Kidney capillary endothelial cell (primary cell): Measurements from ENCODE around the gene TMX3.

Experiments used
- DNase-seq: peaks from one replicate; pipeline ENCODE4 v3.0.0-alpha.2; 2018; ENCODE audit warnings: low spot score

Gene TMX3, protein sequence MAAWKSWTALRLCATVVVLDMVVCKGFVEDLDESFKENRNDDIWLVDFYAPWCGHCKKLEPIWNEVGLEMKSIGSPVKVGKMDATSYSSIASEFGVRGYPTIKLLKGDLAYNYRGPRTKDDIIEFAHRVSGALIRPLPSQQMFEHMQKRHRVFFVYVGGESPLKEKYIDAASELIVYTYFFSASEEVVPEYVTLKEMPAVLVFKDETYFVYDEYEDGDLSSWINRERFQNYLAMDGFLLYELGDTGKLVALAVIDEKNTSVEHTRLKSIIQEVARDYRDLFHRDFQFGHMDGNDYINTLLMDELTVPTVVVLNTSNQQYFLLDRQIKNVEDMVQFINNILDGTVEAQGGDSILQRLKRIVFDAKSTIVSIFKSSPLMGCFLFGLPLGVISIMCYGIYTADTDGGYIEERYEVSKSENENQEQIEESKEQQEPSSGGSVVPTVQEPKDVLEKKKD

DNA sequence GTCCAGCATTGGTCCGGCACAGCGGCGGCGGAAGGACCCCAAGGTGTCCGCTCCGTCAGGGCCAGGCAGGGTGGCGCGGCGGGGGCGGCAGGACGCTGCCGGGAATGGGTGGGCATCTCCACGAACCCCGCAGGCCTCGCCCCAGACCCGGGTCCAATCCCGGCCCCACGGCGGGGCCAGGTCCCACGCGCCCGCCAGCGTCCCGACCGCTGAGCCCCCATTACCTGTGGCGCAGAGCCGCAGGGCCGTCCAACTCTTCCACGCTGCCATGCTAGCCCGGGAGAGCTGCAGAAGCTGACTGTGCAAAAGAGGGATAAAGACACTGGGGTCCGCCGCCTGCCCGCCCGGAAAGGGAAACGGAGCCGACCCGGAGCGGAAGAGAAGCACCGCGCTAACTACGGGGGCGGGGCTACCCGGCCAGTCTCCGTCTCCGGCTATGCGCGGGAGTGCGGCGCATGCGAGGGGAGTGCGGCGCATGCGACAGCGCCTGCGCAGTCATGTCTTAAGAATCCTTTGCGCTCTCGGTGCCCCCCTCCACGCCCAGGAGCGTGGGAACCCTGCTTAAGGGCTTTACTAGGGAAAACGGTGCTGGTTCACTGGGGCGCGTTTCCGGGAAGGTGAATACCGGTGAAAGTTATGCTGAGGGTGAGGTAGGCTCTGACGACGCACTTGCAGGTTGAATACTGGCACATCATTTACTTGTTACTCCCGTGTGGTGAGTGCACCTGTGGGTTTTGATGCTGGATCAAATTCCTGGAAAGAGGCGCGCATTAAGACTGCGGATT is at the start of gene TMX3:
TMX3 (minus strand) TSS at position 397 of the 785 bp plus-strand sequence; CDS start at position 270, 127 bp downstream.
- DNase-seq = peak; percentile 92

DNA sequence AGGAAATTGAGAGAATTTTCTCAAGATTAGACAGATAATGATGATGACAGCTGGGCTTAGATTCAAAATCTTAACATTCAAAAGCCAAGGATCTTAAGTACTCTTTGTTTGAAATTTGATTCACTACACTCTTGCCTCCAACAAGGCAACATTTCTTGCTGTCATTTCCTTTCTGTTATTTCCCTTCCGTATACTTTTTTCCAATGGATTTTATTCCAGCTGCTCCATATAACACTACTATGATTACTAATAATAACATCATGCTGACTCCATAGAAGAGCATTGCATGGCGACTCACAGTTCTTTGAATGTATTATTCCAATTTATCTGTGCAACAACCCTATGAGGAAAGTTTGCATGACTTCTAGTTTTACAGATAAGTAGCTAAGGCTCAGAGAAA is 49.1 kb upstream of the TMX3 start:
- DNase-seq = peak; percentile 33

DNA sequence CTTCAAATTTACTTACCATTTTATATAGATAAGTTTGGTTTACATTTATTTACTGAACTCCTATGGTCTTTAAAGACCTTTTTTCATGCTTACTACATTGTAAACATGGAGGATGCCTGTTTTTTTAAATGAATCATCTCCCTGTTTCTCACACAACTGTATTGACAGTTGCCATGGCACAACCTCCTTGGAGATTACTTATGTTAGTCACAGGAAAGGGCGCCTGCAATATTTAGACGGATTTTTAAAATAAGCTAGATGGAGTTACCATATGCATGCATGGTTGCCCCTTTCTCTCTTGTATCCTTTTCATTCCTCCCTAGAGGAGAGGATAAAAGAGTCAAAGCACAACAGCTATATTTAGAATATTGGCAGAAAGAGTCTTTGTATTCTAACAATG is 48.2 kb upstream of the TMX3 start:
- peak; percentile 16 for DNase-seq

DNA sequence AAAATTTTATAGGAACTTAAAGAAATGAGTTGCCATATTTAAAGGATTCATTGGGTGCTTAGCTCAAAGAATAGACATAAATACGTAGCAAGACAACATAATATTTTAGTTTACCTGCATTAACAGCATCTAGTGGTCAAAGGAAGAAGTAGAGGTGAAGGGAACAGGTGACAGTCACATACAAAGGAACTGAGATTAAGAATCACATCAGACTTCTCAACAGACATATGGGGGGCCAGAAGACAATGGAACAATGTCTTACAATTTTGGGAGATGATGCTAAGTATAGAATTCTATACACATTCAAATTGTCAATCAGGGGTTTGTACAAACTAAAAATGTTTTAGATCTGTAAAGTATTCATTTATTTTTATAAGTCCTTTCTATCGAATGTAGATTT is 44.4 kb upstream of the TMX3 start:
- no peak for DNase-seq

DNA sequence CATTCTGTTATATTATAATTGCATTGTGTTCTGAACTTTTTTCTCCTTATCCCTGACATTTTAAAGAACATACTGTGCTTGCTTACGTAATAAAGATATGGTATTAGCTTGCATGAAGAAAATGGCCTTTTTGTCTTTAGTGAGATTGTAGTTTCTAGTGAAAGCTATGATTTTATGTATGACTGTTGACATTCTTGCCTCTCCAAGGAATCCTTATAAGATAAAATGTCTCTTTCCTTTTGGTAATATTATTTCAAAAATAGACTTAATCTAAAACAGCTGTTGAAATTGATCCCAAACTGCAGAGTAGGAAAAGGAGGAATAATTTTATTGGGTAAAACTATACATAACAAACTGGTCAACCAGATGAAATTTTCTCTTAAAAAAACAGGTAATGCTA is 42.2 kb upstream of the TMX3 start:
- no peak for DNase-seq

DNA sequence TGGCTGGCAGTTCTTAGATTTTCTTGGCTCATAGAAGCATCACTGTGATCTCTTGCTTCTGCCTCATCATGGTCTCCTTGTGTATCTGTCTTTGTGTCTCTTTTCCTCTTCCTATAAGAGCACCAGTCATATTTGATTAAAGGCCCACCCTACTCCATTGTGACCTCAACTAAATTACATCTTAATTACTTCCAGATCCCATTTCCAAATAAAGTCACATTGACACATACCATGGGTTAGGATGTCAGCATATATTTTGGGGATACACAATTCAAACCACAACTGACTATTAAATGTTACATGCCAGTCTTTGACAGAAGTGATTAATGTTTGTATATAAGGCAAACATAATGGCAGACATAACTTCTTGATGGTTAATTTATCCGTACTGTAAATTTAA is 27.3 kb upstream of the TMX3 start:
- DNase-seq = no peak

DNA sequence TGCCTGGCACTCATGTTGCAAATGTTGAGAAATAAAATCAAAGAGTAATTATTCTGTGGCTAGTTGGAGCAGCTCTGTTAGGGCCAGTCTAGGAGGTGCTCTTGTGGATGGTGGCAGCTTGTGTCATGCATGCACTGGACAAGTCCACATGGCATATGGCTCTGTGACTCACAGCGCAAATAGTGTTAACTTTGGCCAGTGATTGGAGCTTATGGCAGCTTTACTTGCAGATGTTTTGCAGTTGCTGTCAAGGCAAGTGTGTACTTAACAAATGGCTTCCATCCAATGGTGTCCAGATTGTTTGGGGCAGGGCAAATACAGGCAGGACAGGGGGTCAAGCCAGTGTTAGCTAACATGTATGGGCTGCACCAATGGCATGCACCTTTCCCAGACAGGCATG is 26.1 kb upstream of the TMX3 start:
- no peak for DNase-seq

DNA sequence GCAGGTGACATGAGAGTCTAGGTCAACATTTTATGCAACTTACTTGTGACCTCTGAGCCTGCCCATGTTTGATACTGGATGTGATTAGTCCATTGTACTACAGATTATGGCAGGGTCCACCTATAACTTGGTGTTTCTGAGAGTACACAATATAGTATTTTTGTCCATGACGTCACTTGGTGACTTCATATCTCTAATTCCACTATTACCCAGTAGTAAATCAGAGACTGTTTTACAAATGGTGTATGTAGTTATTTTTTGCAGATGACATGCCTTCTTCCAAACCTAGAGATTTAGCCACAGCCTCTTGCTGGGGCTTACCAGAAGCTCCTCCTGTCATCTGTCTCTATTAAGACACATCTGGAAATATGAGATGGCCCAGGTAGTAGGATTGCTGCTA is 24.6 kb upstream of the TMX3 start:
- DNase-seq = no peak

DNA sequence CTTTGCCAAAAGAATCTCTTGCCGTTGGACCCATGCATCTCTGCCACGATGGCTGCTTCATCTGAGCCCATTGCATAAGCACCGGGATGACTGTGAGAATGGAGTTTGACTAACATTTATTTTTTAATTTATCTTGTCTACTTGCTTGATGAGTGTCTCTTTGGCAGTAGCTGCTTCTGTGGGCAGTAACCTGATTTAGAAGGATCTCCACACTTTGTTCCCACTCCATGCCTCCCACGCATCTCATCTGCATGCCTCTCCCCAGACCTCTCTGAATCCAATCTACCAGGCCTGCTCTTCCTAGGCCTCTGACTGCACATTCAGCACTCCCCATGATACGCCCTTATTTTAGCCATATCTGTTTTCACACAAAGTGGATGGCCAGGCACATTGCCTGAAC is 23.7 kb upstream of the TMX3 start:
- no peak for DNase-seq

DNA sequence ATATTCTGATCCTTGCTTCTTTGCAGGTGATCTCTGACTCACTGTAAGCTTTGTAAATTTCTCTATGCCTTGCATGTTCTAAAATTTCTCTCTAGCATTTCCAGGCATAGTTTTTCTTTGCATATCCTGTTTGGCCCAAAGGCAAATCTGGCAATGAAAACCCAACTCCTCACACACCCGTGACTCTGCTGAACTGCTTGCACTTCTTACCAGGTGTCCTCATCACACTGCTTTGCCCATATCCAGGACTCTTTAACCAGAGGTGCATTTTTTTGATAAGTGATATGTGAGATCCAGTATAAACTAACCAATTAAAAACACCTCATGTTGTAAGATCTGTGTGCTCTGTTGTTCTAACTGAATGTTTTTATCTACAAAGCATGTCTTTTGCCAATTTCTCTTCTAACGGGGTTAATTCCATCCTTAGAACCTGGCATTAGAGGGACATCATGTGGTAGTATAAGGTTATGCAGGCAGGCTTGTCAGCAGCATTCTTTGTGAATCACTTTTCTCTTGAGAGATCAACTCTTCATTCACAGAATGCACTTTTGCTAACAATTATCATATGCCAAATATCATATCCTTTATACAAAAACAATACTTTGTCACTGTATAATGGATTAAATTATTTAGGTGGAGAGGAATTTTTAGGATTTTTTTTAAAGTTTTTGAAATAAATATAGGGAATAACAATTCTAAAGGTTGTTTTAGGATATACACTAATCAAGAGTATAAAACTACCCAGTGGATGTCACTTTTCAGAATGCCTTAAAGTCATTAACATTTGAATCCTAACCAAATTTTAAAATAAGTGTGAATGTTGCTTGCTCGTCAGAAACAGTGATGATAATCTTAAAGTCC is 20.8 kb upstream of the TMX3 start:
- peak; percentile 39 for DNase-seq

DNA sequence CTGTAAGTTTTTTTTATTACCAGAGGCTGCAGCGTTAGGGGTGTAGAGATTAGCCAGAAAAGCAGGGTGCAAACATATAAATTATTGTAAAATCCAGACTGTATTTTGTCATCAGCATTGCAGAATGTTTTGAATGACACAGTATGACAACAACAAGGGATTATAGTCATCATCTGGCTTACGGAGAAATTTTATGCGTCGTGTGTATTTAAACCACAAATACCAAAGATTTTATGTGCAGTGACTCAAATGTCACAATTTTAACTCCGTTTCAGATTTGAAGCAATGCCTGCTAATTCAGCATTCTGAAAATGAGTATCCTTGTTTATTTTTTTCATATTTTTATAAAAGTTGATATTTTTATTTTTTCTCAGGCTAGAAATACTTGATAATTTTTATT is 19.4 kb upstream of the TMX3 start:
- no peak for DNase-seq

DNA sequence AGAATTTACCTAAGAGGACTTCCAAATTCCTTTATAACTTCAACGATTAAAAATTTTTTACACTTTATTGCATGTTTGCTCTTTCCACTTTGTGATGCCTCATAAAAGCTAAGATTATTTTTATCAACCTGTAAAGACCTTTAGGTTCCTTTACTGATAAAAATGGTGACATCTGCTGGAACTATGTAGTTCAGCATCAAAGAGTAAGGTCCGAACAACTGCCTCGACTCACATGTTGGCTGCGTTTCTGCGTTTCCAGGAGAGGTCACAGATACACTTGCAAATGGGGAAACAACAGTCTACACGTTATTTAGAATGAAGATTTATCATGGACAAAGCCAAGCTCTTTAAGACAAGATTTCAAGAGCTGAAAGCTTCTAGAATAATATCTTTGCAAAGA is 18.8 kb upstream of the TMX3 start:
- no peak for DNase-seq

DNA sequence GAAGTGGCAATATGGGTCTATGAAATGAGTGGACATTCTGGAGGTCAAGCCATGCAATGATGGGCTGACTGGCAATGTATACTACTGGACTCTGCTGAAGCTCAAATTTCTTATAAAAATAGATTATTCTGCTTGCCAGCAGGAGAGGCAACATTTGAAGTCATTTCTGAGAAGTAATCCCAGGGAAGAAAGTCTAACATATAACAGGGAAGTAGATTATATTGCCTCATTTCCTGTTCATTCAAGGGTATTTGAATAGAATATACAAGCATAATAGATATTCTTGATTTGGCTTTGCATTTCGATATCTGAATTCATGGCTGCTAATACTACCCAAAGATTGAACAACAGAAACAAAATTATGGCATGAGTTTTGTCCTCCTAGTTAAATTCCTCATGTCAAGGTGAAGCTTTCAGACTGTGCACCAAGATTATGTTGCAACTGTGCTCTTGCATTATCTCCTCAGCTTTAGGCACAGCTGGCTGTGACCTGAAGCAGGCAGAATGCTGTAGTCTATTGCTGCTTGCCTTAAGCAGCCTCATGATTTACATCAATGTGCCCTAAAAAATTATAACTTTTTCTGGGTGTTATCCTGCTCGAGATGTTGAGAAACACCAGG is 13.3 kb upstream of the TMX3 start:
- DNase-seq = no peak

DNA sequence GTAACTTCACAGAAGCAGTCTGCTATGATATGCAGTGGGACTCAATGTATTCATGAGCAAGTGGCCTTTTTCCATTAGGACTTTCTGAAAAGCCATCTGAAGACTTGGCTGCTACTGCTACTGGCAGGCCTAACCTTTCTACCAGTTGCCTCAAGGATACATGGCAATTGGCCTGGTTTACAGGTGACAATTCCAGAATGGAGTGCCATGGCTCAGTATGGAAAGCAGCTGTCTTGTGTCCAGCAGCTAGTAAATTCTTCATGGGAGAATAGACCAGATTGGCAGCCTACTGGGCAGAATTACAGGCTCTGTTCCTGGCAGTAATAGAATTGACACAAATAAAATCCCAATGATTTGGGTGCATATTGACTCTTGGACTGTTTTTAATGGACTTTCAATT is 12.6 kb upstream of the TMX3 start:
- DNase-seq = no peak

DNA sequence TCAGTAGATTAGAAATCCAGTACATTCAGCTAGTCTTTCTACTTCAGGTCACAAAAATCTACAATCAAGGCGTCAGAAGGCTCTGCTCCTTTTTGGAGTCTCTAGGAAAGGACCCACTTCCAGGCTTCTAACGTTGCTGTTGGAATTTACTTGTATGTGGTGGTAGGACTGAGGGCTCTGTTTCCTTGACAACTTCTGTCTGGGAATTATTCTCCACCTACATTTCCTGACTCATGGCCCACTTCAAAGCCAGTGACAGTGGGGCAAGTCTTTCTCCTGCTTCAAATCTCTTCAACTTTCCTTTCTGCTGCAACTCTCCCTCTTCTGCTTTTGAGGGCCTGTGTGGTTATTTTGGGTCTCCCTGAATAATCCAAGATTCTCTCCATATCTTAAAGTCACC is 10.4 kb upstream of the TMX3 start:
- no peak for DNase-seq

DNA sequence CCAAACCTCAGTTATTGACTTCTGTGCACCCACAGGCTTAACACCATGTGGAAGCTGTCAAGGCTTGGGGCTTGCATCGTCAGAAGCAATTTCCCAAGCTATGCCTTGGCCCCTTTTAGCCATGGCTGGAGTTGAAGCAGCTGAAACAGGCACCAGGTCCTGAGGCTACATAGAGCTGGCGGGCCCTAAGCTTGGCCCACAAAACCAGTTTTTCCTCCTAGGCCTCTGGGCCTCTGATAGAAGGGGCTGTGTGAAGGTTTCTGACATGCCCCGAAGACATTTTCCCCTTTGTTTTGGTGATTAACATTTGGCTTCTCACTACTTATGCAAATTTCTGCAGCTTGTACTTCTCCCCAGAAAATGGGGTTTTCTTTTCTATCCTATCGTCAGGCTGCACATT is 9.1 kb upstream of the TMX3 start:
- DNase-seq = no peak

DNA sequence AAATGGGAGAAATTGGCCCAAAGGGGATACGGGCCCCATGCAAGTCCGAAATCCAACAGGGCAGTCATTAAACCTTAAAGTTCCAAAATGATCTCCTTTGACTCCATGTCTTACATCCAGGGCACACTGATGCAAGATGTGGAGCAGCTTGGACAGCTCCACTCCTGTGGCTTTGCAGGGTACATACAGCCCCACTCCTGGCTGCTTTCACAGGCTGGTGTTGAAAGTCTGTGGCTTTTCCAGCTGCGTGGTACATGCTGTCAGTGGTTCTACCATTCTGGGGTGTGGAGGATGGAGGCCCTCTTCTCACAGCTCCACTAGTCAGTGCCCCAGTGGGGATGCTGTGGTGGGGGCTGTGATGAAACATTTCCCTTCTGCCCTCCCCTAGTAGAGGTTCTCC is 8.6 kb upstream of the TMX3 start:
- DNase-seq = no peak

DNA sequence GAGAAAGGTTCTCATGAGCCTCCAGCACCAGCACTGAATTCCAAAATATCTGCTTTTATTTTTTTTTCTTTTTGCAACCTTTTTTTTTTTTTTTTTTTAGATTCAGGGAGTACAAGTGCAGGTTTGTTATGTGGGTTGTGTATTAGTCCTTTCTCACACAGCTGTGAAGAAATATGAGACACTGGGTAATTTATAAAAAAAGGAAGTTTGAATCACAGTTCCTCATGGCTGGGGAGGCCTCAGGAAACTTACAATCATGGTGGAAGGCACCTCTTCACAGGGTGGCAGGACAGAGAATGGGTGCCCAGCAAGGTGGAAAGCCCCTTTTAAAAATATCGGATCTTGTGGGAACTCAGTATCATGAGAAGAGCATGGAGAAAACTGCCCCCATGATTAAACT is 7.9 kb upstream of the TMX3 start:
- DNase-seq = no peak

DNA sequence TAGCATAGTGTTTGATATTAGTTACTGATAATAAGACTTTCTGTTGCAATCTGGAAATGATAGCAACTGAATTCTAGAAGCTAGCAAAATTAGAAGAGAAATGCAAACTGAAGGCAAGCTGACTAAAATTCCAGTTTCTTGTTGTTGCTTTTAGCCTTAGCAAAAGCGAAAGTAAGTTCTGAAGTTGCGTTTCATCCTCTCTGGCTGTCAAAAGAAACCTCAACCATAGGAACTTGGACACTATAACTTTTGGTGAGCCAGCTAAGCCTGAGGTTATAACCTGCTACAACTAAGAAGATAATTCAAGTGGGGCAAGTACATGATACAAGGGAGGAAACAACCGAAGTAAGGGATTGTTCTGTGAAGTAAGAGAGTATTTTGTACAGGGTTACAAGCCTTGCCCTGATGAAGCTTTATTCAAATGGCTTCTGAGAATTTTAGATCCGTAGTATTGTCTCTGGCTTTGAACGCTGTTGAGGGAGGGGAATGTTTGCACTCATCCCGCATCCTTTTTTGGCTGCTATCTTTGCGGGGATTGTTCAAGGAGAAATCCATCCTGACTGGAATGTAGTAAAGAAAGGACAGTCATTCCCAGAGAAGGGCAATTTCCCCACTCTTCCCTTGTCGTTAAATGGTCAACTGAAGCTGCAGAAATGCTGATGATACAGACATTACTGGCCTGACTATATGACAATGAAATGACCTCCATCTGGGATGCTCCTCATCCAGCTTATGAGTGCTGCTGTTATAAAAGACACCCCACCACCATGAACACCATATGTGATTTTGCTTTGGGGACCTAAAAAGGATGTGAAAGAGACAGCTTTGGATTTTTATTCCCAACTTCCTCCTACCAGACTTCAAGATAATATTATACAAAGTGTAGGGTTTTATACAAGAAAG is 7.0 kb upstream of the TMX3 start:
- no peak for DNase-seq

DNA sequence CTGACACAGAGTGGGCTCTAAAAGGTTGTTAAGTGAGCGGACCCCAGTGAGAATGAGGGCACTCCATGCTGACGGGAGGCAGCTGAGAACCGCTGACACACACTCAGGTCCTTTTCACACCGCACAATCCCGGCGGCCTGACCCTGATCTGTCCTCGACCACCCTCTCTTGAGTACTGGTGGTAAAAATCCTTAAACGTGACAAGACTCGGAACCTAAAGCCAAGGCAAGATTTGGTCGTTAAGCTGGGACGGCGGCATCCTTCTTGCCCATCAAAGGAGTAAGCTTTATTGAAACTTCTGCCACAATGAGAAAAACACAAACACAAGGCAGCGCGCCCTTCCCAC is 569 bp downstream of the TMX3 start:
- peak; percentile 12 for DNase-seq

DNA sequence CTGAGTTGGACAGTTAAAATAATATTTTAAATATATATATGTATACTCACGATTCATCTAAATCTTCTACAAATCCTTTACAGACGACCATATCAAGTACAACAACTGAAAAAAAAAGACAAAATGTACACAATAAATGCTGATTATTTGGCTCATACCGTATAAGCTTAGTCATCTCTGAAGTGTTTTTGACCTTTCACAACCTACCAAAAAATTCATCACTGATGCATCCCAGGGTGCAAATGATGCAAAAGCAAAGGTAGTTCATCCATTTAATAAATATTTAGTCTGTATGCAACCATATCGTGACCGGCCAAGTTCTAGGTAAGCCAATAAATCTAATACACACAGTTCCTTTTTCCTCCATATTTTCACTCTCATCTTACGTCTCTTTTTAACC is 1.1 kb downstream of the TMX3 start:
- peak; percentile 7 for DNase-seq
